ENCODE data around the gene KIF7. TPM values are rescaled to one million over a fixed set of nuclear protein-coding genes. Genes with fewer than 3 reads are reported as not detected.

KIF7 gene
- total RNA-seq, 2 donors from 2014 or later: 0.05 to 0.10 TPM

GRCh38 chr15:89630974-89631901, 24.0 kb downstream of the KIF7 start:
- DNase-seq: no peak
- H3K9me3 ChIP-seq (ENCODE audit: control insufficient read depth, low read length, poor library complexity, severe bottlenecking): no peaks in the 10 kb centered on the region
- peaks cover 13% of the 10 kb centered on the region for H3K27me3 Mint-ChIP-seq
- no peak for ATAC-seq
- H3K27ac Mint-ChIP-seq: no peak overlapping the region
- H3K4me3 Mint-ChIP-seq: no peak overlapping the region
- no peaks in the 10 kb centered on the region for H3K36me3 Mint-ChIP-seq (ENCODE audit: low read depth)
- no peaks in the 10 kb centered on the region for H3K4me1 Mint-ChIP-seq

- no peaks in the 10 kb centered on the region for H3K9me3 ChIP-seq (ENCODE audit: control insufficient read depth, low read length, poor library complexity, severe bottlenecking)
- H3K4me3 Mint-ChIP-seq: no peak overlapping the region
- H3K36me3 Mint-ChIP-seq (ENCODE audit: low read depth): no peaks in the 10 kb centered on the region
- DNase-seq (no peak), ATAC-seq (no peak)
- H3K27ac Mint-ChIP-seq: no peak overlapping the region
- H3K27me3 Mint-ChIP-seq: peaks cover 13% of the 10 kb centered on the region
- no peaks in the 10 kb centered on the region for H3K4me1 Mint-ChIP-seq
Measured at GRCh38 chr15:89630260-89630659, 25.0 kb downstream of the KIF7 start.

GRCh38 chr15:89629829-89630228, 25.4 kb downstream of the KIF7 start:
- H3K27ac Mint-ChIP-seq: no peak overlapping the region
- H3K27me3 Mint-ChIP-seq: peaks cover 13% of the 10 kb centered on the region
- H3K4me1 Mint-ChIP-seq: no peaks in the 10 kb centered on the region
- H3K4me3 Mint-ChIP-seq: no peak overlapping the region
- H3K36me3 Mint-ChIP-seq (ENCODE audit: low read depth): no peaks in the 10 kb centered on the region
- ATAC-seq (no peak), DNase-seq (no peak)
- H3K9me3 ChIP-seq (ENCODE audit: control insufficient read depth, low read length, poor library complexity, severe bottlenecking): no peaks in the 10 kb centered on the region

- Mint-ChIP-seq H3K36me3 (ENCODE audit: low read depth) (no peaks in the 10 kb centered on the region), H3K27ac (no peak overlapping the region), H3K27me3 (peaks cover 13% of the 10 kb centered on the region), H3K4me1 (no peaks in the 10 kb centered on the region), H3K4me3 (no peak overlapping the region)
- ATAC-seq: no peak
- H3K9me3 ChIP-seq (ENCODE audit: control insufficient read depth, low read length, poor library complexity, severe bottlenecking): no peaks in the 10 kb centered on the region
- DNase-seq: no peak
Measured at GRCh38 chr15:89628806-89629715, 26.2 kb downstream of the KIF7 start.

- no peaks in the 10 kb centered on the region for H3K9me3 ChIP-seq (ENCODE audit: control insufficient read depth, low read length, poor library complexity, severe bottlenecking)
- Mint-ChIP-seq H3K4me1 (no peaks in the 10 kb centered on the region), H3K4me3 (no peak overlapping the region), H3K36me3 (ENCODE audit: low read depth) (no peaks in the 10 kb centered on the region), H3K27me3 (peaks cover 6% of the 10 kb centered on the region), H3K27ac (no peak overlapping the region)
- DNase-seq (no peak), ATAC-seq (no peak)
Measured at GRCh38 chr15:89628301-89628700, 27.0 kb downstream of the KIF7 start.

- no peak overlapping the region for H3K4me3 Mint-ChIP-seq
- DNase-seq (no peak), ATAC-seq (no peak)
- no peaks in the 10 kb centered on the region for H3K27me3 Mint-ChIP-seq
- H3K4me1 Mint-ChIP-seq: no peaks in the 10 kb centered on the region
- H3K27ac Mint-ChIP-seq: no peak overlapping the region
- no peaks in the 10 kb centered on the region for H3K9me3 ChIP-seq (ENCODE audit: control insufficient read depth, low read length, poor library complexity, severe bottlenecking)
- no peaks in the 10 kb centered on the region for H3K36me3 Mint-ChIP-seq (ENCODE audit: low read depth)
Measured at GRCh38 chr15:89627256-89627970, 27.9 kb downstream of the KIF7 start.

GRCh38 chr15:89625716-89626115, 29.6 kb downstream of the KIF7 start:
- Mint-ChIP-seq H3K27ac (no peak overlapping the region), H3K4me3 (no peak overlapping the region), H3K4me1 (no peaks in the 10 kb centered on the region), H3K27me3 (no peaks in the 10 kb centered on the region), H3K36me3 (ENCODE audit: low read depth) (no peaks in the 10 kb centered on the region)
- DNase-seq (no peak), ATAC-seq (no peak)
- H3K9me3 ChIP-seq (ENCODE audit: control insufficient read depth, low read length, poor library complexity, severe bottlenecking): no peaks in the 10 kb centered on the region

GRCh38 chr15:89623165-89623564, 32.1 kb downstream of the KIF7 start:
- no peaks in the 10 kb centered on the region for H3K27me3 Mint-ChIP-seq
- no peaks in the 10 kb centered on the region for H3K36me3 Mint-ChIP-seq (ENCODE audit: low read depth)

GRCh38 chr15:89621547-89621946, 33.7 kb downstream of the KIF7 start:
- H3K27me3 Mint-ChIP-seq: no peaks in the 10 kb centered on the region
- H3K9me3 ChIP-seq (ENCODE audit: control insufficient read depth, low read length, poor library complexity, severe bottlenecking): no peaks in the 10 kb centered on the region
- no peaks in the 10 kb centered on the region for H3K36me3 Mint-ChIP-seq (ENCODE audit: low read depth)
- H3K27ac Mint-ChIP-seq: no peak overlapping the region
- DNase-seq: no peak
- no peak for ATAC-seq
- H3K4me3 Mint-ChIP-seq: no peak overlapping the region
- no peaks in the 10 kb centered on the region for H3K4me1 Mint-ChIP-seq

More at GRCh38 chr15:89623165-89623564, 32.1 kb downstream of the KIF7 start:
- H3K4me1 Mint-ChIP-seq: no peaks in the 10 kb centered on the region
- DNase-seq (no peak), ATAC-seq (no peak)
- H3K27ac Mint-ChIP-seq: no peak overlapping the region
- no peak overlapping the region for H3K4me3 Mint-ChIP-seq
- H3K9me3 ChIP-seq (ENCODE audit: control insufficient read depth, low read length, poor library complexity, severe bottlenecking): no peaks in the 10 kb centered on the region

GRCh38 chr15:89616228-89616627, 39.0 kb downstream of the KIF7 start:
- H3K9me3 ChIP-seq (ENCODE audit: control insufficient read depth, low read length, poor library complexity, severe bottlenecking): no peaks in the 10 kb centered on the region
- ATAC-seq (no peak), DNase-seq (no peak)
- no peak overlapping the region for H3K27ac Mint-ChIP-seq
- H3K36me3 Mint-ChIP-seq (ENCODE audit: low read depth): peaks cover 4% of the 10 kb centered on the region
- H3K27me3 Mint-ChIP-seq: no peaks in the 10 kb centered on the region
- no peaks in the 10 kb centered on the region for H3K4me1 Mint-ChIP-seq
- H3K4me3 Mint-ChIP-seq: no peak overlapping the region

GRCh38 chr15:89615135-89615534, 40.1 kb downstream of the KIF7 start:
- Mint-ChIP-seq H3K27me3 (no peaks in the 10 kb centered on the region), H3K4me1 (no peaks in the 10 kb centered on the region), H3K4me3 (no peak overlapping the region), H3K36me3 (ENCODE audit: low read depth) (peaks cover 7% of the 10 kb centered on the region), H3K27ac (no peak overlapping the region)
- no peaks in the 10 kb centered on the region for H3K9me3 ChIP-seq (ENCODE audit: control insufficient read depth, low read length, poor library complexity, severe bottlenecking)
- no peak for DNase-seq
- ATAC-seq: no peak

GRCh38 chr15:89614164-89614563, 41.1 kb downstream of the KIF7 start:
- no peaks in the 10 kb centered on the region for H3K9me3 ChIP-seq (ENCODE audit: control insufficient read depth, low read length, poor library complexity, severe bottlenecking)
- no peaks in the 10 kb centered on the region for H3K27me3 Mint-ChIP-seq
- no peaks in the 10 kb centered on the region for H3K4me1 Mint-ChIP-seq
- no peak overlapping the region for H3K27ac Mint-ChIP-seq
- H3K36me3 Mint-ChIP-seq (ENCODE audit: low read depth): peaks cover 7% of the 10 kb centered on the region
- no peak for DNase-seq
- no peak for ATAC-seq
- no peak overlapping the region for H3K4me3 Mint-ChIP-seq

- Mint-ChIP-seq H3K27me3 (no peaks in the 10 kb centered on the region), H3K27ac (no peak overlapping the region), H3K4me3 (no peak overlapping the region), H3K36me3 (ENCODE audit: low read depth) (peaks cover 7% of the 10 kb centered on the region), H3K4me1 (no peaks in the 10 kb centered on the region)
- no peaks in the 10 kb centered on the region for H3K9me3 ChIP-seq (ENCODE audit: control insufficient read depth, low read length, poor library complexity, severe bottlenecking)
- DNase-seq (no peak), ATAC-seq (no peak)
Measured at GRCh38 chr15:89613031-89613430, 42.2 kb downstream of the KIF7 start.
